ENCODE measurements around the gene JSRP1.

Gene JSRP1

GRCh38 chr19:2273356-2274184 is 17.4 kb upstream of the JSRP1 start:
- peak; percentile 97 for TF ChIP-seq CTCF (IDR thresholded peaks at IDR 0.05)

- no peak for TF ChIP-seq CTCF (IDR thresholded peaks at IDR 0.05)
Measured at GRCh38 chr19:2271234-2272103, 15.3 kb upstream of the JSRP1 start.

GRCh38 chr19:2270423-2271233 is 14.4 kb upstream of the JSRP1 start:
- TF ChIP-seq CTCF (IDR thresholded peaks at IDR 0.05), result no peak

- TF ChIP-seq CTCF (IDR thresholded peaks at IDR 0.05), result no peak
Measured at GRCh38 chr19:2270157-2270422, 13.9 kb upstream of the JSRP1 start.

- TF ChIP-seq CTCF (IDR thresholded peaks at IDR 0.05), result no peak
Measured at GRCh38 chr19:2269244-2270156, 13.3 kb upstream of the JSRP1 start.

- no peak for TF ChIP-seq CTCF (IDR thresholded peaks at IDR 0.05)
Measured at GRCh38 chr19:2268861-2269243, 12.6 kb upstream of the JSRP1 start.

- TF ChIP-seq CTCF (IDR thresholded peaks at IDR 0.05), result no peak
Measured at GRCh38 chr19:2268480-2268830, 12.2 kb upstream of the JSRP1 start.
